WI38 (cell line): ENCODE data around the gene SORT1.

ENCODE experiments used
- H3K4me3 ChIP-seq: 2 replicates; pipeline ENCODE4 v1.5.1; 2011; ENCODE audit warnings: low read depth, mild to moderate bottlenecking, control low read depth, low read length
- TF ChIP-seq, protein P1 (sequence below): IDR thresholded peaks from 2 replicates; pipeline ENCODE4 v1.5.1; 2012; ENCODE audit warnings: low read depth, mild to moderate bottlenecking, control low read depth, low read length

SORT1 gene

DNA sequence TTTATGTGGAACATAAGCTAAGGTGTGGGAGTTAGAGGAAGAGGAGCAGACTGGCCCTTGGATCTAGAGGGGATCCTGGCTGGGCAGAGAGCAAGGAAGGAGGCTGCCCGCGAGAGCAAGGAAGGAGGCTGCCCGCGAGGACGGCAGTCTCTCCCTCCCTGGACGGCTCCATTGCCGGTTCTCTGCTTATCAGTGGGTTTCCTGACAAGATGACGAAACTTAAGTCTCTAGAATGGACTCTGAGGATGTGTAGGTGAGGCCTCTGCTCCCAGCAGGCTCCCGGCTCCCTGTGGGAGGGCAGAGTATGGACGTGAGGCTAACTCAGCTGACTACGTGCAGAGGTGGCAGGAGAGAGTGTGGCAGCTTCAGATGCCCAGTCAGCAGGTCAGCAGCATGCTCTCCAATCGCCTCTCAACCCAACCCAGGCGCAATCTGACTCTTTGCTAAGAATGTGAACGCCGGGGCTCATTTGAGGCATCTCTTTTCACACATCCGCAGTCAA is 97.0 kb downstream of the SORT1 start:
- H3K4me3 ChIP-seq, result no peak overlapping the region
- TF ChIP-seq, protein P1, sequence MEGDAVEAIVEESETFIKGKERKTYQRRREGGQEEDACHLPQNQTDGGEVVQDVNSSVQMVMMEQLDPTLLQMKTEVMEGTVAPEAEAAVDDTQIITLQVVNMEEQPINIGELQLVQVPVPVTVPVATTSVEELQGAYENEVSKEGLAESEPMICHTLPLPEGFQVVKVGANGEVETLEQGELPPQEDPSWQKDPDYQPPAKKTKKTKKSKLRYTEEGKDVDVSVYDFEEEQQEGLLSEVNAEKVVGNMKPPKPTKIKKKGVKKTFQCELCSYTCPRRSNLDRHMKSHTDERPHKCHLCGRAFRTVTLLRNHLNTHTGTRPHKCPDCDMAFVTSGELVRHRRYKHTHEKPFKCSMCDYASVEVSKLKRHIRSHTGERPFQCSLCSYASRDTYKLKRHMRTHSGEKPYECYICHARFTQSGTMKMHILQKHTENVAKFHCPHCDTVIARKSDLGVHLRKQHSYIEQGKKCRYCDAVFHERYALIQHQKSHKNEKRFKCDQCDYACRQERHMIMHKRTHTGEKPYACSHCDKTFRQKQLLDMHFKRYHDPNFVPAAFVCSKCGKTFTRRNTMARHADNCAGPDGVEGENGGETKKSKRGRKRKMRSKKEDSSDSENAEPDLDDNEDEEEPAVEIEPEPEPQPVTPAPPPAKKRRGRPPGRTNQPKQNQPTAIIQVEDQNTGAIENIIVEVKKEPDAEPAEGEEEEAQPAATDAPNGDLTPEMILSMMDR, result no peak

DNA sequence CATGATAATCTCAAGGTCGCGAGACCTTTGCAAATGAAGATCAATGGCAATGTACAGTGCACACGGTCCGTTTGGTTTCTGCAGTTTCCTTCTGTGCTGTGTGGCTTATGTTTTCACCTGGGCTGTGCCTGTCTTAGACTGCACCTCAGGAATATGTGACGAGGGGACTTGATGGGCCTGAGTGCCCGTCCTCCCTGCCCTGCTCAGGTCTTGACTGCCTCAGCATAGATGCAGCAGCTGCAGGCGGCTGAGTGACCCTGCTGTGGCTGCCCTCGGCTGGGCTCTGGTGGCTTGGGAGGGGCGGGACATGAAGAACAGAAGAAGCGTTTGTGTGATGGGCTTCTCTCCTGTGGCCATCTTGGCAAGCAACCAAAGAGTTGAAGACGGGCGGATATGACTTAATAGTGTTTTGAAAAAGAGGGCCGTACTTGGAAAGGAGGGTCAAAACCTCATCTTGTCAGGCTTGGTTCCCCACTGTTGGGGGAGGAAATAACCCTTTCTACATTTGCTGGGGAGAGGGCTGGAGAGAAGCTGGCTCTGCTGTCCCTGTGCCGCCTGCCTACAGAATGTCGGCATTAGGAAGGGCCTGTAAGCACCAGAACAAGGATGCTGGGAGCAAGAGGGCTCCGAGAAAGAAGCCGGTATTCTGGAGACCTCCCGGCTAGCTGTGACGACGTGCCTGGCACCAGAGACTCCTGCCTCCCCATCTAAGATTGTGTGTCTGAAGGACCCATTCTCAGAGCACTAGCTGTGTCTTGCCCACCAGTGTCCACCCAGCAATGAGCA is 98.0 kb downstream of the SORT1 start:
- no peak overlapping the region for H3K4me3 ChIP-seq
- TF ChIP-seq, protein P1, result no peak

DNA sequence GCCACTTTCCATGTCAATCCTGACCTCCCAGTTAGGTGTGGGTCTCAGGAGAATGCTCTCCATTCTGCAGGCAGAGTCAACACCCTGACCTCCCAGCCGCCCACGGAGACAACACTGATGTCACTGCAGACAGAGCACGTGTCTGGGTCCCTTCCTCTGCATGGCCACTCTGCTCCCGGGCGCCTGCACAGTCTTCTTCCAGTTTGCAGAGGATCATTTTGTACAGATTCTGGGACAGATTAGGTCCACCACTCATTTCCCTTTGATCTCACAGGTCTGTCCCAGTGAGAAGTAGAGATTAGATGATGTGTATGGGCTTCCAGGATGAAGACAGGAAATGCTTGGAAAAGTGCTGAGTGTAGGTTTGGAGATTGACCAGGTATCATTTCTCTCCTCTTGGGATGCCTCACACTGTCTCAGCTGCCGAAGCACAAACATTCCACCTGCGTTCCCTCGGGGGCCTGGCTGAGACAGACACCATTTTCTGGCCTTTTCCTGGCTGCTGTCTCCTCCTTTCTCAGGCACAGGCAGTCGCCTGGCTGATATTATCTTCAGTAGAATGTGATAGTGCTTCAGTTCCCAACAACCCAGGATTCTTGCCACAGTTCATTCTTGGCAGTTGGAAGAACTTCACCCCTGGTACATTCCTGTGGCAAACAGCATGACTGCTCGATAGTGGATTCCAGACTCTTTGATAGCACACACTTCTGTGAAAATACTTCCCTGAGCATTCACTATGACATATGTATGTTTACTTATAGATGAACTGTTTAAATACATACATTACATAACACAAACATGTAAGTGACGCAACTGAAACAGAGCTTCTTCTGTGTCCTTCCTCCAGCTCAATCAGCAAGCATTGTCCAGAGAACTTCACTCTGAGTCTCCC is 98.8 kb downstream of the SORT1 start:
- no peak overlapping the region for H3K4me3 ChIP-seq
- TF ChIP-seq, protein P1, result no peak

DNA sequence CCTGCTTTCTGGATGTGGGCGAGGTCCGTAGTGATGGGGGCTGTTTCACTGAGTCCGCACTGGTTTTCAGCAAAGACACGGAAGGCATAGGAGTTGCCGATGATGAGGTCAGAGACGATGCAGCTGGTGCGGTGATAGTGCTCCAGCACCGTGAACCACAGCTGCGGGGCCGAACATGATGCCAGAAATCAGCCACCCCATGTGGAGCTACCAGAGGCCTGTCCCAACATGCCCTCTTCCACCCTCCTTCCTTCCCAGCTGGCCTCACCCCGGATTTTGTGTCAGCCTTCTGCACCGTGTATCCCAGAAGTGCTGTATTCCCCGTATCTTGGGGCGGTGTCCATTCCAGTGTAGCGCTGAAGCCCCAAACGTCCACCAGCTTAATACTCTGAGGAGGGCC is 100.9 kb downstream of the SORT1 start:
- TF ChIP-seq, protein P1, result no peak

DNA sequence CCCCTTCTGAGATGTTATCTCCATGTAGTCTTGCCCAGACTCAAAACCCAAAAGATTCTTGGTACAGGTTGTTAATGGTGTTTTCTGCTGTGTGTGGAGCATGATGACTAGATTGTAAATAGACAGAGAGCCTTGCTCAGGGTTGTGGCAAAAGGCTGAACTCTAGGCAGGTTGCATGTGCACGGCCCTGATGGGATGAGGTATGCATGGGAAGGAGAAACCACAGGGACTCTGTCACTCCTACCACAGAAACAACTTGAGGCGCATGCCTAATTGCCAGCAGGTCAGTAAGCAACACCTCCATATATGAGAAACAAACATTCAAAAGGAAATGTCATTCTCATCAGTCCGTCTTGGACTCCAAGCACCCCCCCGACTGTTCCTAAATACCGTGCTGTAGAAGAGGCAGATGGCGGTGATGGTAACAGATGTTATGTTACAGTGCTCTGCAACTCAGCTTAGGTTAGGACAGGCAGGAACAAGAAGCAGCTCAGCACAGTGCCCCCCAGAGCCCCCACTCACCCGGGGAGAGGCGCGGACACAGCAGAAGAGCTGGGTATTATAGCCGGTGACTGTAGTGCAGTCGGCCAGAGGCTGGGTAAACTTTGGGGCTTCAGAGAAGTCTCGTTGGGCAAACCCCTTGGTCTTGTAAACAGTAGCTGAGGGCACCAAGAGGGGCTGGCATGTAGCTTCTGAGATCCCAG is 101.9 kb downstream of the SORT1 start:
- TF ChIP-seq, protein P1, result no peak
- no peak overlapping the region for H3K4me3 ChIP-seq

More for the DNA sequence above, 100.9 kb downstream of the SORT1 start:
- H3K4me3 ChIP-seq, result no peak overlapping the region

DNA sequence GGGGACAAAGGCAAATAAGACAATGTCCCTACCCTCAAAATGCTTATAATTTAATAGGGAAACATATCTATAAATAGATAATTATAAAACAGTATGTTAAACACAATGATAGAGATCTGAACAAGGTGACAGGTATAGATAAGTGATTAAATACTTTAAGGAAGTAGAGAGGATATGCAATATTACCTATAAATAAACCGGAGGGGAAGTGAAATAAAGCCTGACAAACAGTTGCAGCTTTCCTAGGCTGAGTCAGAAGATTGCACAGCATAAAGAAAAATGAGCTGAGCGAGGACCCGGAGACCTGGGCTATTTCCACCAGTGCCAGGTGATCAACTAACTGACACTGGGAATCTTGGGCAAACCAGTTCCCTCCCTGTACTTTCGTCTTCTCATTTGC is 103.2 kb downstream of the SORT1 start:
- no peak overlapping the region for H3K4me3 ChIP-seq
- TF ChIP-seq, protein P1, result no peak
